Glomerular visceral epithelial cell (primary cell): Measurements from ENCODE around the gene MESD.
A peak's percentile ranks its signal among the peaks of the same experiment; 100 is the strongest.

Experiments used
- DNase-seq: peaks from one replicate; pipeline ENCODE4 v3.0.0-alpha.2; 2016; ENCODE audit errors: extremely low spot score

MESD gene

GRCh38 chr15:80991421-80991820, 1.8 kb upstream of the MESD start:
- DNase-seq = no peak

GRCh38 chr15:80990955-80991354, 1.3 kb upstream of the MESD start:
- no peak for DNase-seq

DNA sequence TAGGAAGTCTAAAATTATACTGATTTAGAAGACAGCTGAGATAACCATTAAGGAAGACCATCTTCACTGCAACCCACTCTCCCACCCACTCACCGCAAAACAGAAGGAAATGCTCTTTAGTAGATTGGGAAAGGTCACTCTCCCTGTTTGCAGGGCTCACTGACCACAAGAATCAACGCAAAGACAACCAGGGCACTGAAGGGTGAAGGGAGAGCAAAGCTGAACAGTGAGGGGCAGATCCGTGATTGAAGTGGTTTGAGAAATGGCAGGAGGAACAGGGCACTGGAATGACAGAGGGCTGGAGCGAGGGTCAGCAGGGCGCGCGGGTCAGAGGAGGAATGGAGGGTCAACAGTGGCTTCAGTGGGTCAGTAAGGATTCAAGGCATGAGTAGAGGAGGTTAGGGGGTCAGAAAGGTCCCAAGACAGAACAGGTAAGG, 520 bp downstream of the MESD start:
- peak; percentile 43 for DNase-seq

DNA sequence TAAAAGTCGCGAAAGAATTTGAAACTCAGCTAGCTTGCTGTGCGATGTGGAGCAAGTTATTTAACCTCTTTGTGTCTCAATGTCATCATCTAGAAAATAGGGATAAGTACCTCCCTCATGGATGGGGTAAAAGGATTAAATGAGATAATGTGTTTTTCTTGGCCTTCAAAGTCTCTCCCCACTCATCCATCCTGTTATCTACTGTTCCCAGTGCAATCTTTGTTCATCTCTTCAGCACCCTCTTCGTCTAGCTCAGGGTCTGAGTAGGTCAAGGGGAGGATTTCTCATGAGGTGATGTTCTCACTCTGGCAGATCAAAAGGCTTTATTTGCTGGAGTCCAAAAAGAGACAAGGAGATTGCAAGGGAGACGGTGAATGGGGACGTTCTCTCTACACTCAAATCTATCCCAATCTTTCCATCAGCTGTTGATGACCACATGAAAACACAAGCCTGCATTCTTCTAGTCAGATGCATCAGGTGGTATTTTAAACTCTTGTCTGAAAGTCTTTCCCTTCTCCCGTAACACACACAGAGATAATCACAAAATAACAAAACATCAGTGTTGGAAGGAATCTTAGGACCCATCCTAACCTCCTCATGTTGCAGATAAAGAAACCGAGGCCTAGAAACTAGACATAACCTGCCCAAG, 1.3 kb downstream of the MESD start:
- DNase-seq = no peak

- DNase-seq = no peak
Measured at GRCh38 chr15:80986487-80986886, 3.1 kb downstream of the MESD start.

DNA sequence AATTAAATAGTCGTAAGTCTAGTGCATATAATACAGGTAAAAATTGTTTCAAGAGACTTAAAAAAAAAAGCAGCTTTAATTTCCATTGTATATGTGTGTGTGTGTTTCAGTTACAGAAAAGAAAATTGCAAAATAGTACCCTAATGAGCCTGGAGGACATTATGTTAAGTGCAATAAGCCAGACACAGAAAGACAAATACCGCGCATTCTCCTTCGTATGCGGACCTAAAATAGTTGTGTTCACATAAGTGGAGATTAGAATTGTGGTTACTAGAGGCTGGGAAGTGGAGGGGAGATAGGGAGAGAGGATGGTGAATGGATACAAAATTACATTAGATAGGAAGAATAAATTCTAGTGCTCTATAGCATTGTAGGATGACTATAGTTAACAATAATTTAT, 3.6 kb downstream of the MESD start:
- DNase-seq = no peak

- DNase-seq = no peak
Measured at GRCh38 chr15:80984856-80985255, 4.8 kb downstream of the MESD start.

DNA sequence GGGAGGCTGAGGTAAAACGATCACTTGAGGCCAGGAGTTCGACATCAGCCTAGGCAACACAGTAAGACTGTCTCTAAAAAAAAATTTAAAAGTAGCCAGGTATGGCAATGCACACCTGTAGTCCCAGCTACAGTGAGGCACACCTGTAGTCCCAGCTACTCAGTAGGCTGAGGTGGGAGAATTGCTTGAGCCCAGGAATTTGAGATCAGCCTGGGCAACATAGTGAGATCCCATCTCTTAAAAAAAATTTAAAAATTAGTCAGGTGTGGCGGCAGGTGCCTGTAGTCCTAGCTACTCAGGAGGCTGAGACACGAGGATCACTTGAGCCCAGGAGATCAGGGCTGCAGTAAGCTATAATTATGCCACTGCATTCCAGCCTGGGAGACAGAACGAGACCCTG, 6.8 kb downstream of the MESD start:
- DNase-seq = no peak

- no peak for DNase-seq
Measured at GRCh38 chr15:80982205-80982604, 7.4 kb downstream of the MESD start.

GRCh38 chr15:80979538-80980200, 9.9 kb downstream of the MESD start:
- DNase-seq = no peak

GRCh38 chr15:80978685-80979329, 10.8 kb downstream of the MESD start:
- DNase-seq = no peak

GRCh38 chr15:80977627-80978036, 12.0 kb downstream of the MESD start:
- DNase-seq = no peak

- DNase-seq = no peak
Measured at GRCh38 chr15:80976851-80977250, 12.8 kb downstream of the MESD start.

- no peak for DNase-seq
Measured at GRCh38 chr15:80974914-80975313, 14.7 kb downstream of the MESD start.

DNA sequence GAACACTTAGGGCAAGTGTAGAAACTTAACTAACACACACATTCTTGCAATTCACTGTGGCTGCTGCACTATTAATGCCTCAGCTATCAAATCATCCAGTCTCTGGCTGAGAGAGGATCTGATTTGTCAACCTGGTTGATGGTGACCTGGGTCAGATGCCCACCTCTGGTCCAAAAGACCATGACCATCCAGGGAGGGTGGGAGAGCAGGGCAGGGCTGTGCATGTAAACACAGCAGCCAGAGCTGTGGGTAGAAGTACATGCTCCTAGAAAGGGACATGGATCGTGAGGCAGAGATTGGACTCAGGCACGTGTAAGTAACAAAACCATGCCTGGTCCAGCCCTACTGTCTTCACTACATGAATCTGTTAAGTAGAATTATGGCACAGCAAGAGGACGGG, 17.3 kb downstream of the MESD start:
- no peak for DNase-seq

DNA sequence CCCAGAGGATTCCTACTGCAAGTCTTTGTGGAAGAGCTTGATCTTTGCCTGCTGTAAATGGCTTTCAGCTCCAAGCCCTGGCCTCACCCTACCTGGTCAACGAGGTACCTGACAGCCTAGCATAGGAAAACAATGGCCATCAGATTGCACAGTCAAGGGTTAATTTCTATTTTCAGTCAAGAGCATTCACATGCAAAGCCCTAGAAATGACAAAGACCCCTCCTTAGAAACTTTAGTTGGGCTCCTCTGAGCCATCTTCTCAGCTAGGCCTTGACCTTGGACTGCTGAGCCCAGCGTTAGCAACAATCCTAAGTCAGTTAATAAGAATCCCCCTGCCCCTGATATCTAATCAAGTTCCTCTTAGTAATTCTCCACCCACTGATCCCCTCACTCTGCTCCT, 18.5 kb downstream of the MESD start:
- DNase-seq = no peak

DNA sequence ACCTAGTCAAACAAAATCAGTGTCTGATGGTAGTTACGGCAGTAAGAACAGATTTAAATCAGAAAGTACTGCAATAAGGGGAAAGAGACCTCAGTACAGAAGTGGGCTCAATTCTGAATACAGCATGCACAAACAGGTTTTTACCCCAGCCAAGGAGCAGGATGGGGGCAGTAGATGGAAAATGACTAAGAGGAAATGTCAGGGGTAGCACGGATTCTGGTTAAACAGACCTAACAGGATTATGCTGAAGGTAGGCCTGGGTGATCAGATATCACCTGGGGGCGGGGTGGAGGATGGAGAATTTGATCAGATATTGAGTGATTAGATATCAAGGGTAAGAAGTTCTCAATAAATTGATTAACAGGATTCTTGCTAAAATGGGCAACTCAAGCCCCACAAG, 19.0 kb downstream of the MESD start:
- no peak for DNase-seq

- DNase-seq = peak; percentile 73
Measured at GRCh38 chr15:80970018-80970657, 19.5 kb downstream of the MESD start.

DNA sequence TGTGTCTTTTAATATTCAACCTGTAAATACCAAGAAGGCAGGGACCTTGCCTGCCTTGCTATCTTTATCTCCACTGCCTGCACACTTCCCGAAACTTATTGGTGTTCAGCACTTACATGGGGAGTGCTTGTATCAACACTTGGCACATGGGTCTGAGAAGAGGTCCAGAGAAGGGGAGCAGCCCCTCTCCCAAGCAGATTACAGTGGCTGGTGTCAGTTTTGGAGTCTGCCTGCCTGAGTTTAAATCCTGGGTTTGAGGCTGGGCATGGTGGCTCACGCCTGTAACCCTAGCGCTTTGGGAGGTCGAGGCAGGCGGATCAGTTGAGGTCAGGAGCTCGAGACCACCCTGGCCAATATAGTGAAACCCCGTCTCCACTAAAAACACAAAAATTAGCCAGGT, 20.3 kb downstream of the MESD start:
- DNase-seq = no peak

DNA sequence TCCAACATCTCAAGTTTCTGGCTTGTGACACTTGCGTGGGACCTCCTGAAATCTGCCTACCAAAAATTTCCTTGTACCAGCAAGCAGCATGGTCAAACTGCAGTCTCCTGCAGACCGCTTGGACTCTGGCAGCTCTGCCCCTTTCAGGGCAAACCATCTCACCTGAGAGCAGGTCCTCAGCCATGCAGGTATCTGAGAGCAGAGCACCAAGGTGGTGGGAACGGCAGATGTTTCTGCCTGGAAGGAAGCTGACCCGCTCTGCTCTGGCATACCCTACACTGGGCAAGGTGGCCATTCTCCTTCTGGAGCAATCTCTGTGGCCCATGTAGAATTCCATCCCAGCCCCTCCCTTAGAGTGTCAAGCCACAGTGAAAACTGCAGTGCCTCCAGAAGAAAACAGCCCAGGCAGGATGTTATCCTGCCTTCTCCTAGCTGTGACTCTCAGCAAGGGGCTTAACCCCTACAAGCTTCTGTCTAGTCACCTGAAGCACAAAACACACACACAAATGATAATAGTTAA, 21.6 kb downstream of the MESD start:
- DNase-seq = no peak

DNA sequence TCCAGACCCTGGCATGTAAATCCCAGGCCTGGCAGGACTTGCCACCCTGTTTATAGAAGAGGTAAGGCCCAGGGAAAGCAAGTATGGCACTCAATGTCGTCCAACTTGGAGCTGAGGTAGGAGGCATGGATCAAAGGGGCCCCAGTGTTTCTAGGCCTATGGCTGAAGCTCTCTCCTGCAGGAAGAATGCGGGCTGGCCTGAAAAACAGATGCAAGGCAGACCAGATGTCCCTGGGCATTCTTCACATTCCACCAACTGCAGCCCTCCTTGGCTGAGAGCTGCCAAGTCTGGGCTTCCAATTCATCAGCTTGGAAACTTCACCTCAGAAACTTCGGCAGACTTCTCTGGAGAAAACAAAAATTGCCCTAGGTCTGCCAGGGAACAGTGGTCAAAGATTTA, 22.2 kb downstream of the MESD start:
- peak; percentile 71 for DNase-seq

GRCh38 chr15:80966431-80967197, 23.0 kb downstream of the MESD start:
- no peak for DNase-seq
